Gastrocnemius medialis (tissue), 4 donors: ENCODE measurements around the gene ACIN1. TPM values are rescaled to one million over a fixed set of nuclear protein-coding genes. Genes with fewer than 3 reads are reported as not detected.

Experiments
- ATAC-seq, 2 donors: fragments of 150-250 bp; one replicate each; pipeline ENCODE4 v1.9.1; 2016
- DNase-seq, 2 donors: peaks; one replicate each; pipeline ENCODE4 v3.0.0-alpha.2; 2019
- H3K27ac ChIP-seq, 4 donors: fragments of 200-600 bp; sonication (generic); 1 replicate in 1 of 4; 2 replicates in 3 of 4; pipeline ENCODE4 v1.5.1; 2016 to 2018; ENCODE audit warnings: mild to moderate bottlenecking in 2 of 4, moderate library complexity in 1 of 4
- H3K27me3 ChIP-seq, 3 donors: fragments of 200-600 bp; sonication (generic) in 2 of 3; 1 replicate in 1 of 3; 2 replicates in 2 of 3; pipeline versions ENCODE4 v1.5.1 to v1.6.0; 2016 to 2019; ENCODE audit warnings: mild to moderate bottlenecking in 1 of 3, moderate library complexity in 1 of 3
- H3K36me3 ChIP-seq, 2 donors: fragments of 200-600 bp; sonication (generic) in 1 of 2; one replicate each; pipeline ENCODE4 v1.5.1; 2017 to 2018
- H3K4me1 ChIP-seq, 2 donors: fragments of 200-600 bp; sonication (generic) in 1 of 2; one replicate each; pipeline ENCODE4 v1.5.1; 2016 to 2017; ENCODE audit warnings: mild to moderate bottlenecking in 2 of 2
- H3K4me3 ChIP-seq, 4 donors: fragments of 200-600 bp; sonication (generic) in 3 of 4; 1 replicate in 1 of 4; 2 replicates in 3 of 4; pipeline ENCODE4 v1.5.1; 2016 to 2019; ENCODE audit warnings: mild to moderate bottlenecking in 2 of 4
- H3K9me3 ChIP-seq, 3 donors: fragments of 200-600 bp; sonication (generic) in 2 of 3; 1 replicate in 1 of 3; 2 replicates in 2 of 3; pipeline ENCODE4 v1.5.1; 2016 to 2019
- POLR2A ChIP-seq, 2 donors: fragments of 450-650 bp; IDR thresholded peaks; one replicate each; pipeline ENCODE4 v1.6.1; 2017; ENCODE audit warnings: antibody characterized with exemption in 2 of 2, mild to moderate bottlenecking in 2 of 2, moderate library complexity in 2 of 2
- in situ Hi-C, 4 donors: fragments of 200-750 bp; cut with MboI; loops; one replicate each; pipeline versions ENCODE4 v1.15.0 to v1.8.0; 2017; ENCODE audit warnings: low sequenced_read_pairs in 4 of 4
- intact Hi-C: fragments of 100-400 bp; cut with DNase I; formaldehyde crosslinking; loops from one replicate; pipeline ENCODE4 v1.15.1; 2023; ENCODE audit warnings: low total_unique reads
- total RNA-seq, 4 donors: library from RNA; depleted of rRNA; stranded (reverse); fragments of >200 nt; gene quantifications; one replicate each; pipeline versions ENCODE4 v1.1.0 to v1.2.3, GENCODE V29; 2016
- TF ChIP-seq, protein P1 (sequence below), 5 experiments: fragments of 450-650 bp in 3 of 5; fragments of 200-600 bp in 2 of 5; sonication (generic) in 2 of 5; IDR thresholded peaks in 4 of 5; conservative IDR thresholded peaks in 1 of 5; 1 replicate in 4 of 5; 2 replicates in 1 of 5; pipeline ENCODE4 v1.5.1; 2016 to 2019; ENCODE audit warnings: antibody characterized with exemption in 5 of 5, mild to moderate bottlenecking in 3 of 5, moderate library complexity in 3 of 5

ACIN1 gene
- total RNA-seq, 4 donors from 2014 or later, result 61.9 to 74.8 (median 70.6) TPM

DNA sequence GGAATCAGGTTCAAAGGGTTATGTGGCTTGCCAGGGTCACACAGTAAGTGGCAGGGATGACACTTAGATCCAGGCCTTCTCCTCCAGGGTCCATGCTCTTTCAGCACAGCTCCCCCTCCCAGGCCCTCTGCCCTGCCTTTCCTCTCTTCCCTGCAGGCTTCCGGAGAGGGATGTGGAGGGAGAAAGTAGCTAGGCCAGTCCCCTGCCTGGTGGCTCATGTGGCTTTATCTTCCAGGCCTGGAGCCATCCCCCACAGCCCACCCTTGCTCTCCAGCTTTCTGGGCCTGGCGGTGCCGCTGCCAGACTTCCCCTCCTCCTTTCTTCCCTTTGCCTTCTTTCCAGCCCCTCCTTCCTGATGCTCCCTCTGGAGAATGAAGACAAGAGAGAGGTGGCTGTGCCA, 51.2 kb downstream of the ACIN1 start:
- H3K4me1 ChIP-seq, result no peaks in the 10 kb centered on the region
- intact Hi-C loops (no loop called here), in situ Hi-C loops (no loop called here)
- DNase-seq, result no peak
- no peaks in the 10 kb centered on the region for H3K36me3 ChIP-seq
- no peak for ATAC-seq
- H3K4me3 ChIP-seq, result no peak overlapping the region
- no peak for TF ChIP-seq POLR2A (IDR thresholded peaks at IDR 0.05)
- TF ChIP-seq, protein P1, sequence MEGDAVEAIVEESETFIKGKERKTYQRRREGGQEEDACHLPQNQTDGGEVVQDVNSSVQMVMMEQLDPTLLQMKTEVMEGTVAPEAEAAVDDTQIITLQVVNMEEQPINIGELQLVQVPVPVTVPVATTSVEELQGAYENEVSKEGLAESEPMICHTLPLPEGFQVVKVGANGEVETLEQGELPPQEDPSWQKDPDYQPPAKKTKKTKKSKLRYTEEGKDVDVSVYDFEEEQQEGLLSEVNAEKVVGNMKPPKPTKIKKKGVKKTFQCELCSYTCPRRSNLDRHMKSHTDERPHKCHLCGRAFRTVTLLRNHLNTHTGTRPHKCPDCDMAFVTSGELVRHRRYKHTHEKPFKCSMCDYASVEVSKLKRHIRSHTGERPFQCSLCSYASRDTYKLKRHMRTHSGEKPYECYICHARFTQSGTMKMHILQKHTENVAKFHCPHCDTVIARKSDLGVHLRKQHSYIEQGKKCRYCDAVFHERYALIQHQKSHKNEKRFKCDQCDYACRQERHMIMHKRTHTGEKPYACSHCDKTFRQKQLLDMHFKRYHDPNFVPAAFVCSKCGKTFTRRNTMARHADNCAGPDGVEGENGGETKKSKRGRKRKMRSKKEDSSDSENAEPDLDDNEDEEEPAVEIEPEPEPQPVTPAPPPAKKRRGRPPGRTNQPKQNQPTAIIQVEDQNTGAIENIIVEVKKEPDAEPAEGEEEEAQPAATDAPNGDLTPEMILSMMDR (IDR thresholded peaks at IDR 0.05 in 4 of 5, conservative IDR thresholded peaks at IDR 0.05 in 1 of 5), result no peak
- H3K27ac ChIP-seq, result no peak overlapping the region
- no peaks in the 10 kb centered on the region for H3K27me3 ChIP-seq
- no peaks in the 10 kb centered on the region for H3K9me3 ChIP-seq

DNA sequence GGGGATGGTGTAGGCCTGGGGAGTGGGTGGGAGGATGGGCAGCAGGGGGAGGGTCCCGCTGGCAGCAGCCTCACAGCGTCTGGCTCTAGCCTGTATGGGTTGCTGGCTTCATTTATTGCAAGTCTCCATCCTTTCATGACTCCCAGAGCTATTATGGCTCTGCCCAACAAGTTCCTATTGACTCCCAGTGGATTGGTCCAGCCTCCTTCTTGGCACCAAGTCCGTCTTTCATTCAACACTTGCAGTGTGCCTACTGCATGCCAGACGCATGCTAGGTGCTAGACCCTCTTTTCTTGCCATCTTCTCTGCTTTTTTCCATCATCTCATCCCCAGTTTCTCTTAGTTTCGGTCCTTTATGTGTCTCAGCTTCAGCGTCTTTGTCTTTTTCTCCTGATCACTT, 51.8 kb downstream of the ACIN1 start:
- ATAC-seq (no peak), DNase-seq (no peak)
- H3K4me3 ChIP-seq, result no peak overlapping the region
- in situ Hi-C loops (no loop called here), intact Hi-C loops (no loop called here)
- H3K36me3 ChIP-seq, result no peaks in the 10 kb centered on the region
- no peaks in the 10 kb centered on the region for H3K27me3 ChIP-seq
- no peak for TF ChIP-seq POLR2A (IDR thresholded peaks at IDR 0.05)
- TF ChIP-seq, protein P1 (IDR thresholded peaks at IDR 0.05 in 4 of 5, conservative IDR thresholded peaks at IDR 0.05 in 1 of 5), result no peak
- no peak overlapping the region for H3K27ac ChIP-seq
- H3K4me1 ChIP-seq, result no peaks in the 10 kb centered on the region
- H3K9me3 ChIP-seq, result no peaks in the 10 kb centered on the region

DNA sequence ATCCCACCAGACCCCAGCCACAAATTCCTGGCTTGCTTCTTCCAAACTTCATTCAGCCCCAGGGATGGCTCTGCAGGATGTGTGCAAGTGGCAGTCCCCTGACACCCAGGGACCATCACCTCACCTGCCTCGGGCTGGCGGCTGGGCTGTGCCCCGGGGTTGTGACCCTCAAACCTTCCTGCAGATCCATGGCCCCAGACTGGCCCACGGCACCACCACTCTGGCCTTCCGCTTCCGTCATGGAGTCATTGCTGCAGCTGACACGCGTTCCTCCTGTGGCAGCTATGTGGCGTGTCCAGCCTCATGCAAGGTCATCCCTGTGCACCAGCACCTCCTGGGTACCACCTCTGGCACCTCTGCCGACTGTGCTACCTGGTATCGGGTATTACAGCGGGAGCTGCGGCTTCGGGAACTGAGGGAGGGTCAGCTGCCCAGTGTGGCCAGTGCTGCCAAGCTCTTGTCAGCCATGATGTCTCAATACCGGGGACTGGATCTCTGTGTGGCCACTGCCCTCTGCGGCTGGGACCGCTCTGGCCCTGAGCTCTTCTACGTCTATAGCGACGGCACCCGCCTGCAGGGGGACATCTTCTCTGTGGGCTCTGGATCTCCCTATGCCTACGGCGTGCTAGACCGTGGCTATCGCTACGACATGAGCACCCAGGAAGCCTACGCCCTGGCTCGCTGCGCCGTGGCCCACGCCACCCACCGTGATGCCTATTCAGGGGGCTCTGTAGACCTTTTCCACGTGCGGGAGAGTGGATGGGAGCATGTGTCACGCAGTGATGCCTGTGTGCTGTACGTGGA, 52.6 kb downstream of the ACIN1 start, which contains the start of gene PSMB11:
TSS of gene PSMB11 (plus strand) at position 51 of the 804 bp plus-strand sequence. CDS start at position 65, 14 bp downstream.
- no peaks in the 10 kb centered on the region for H3K36me3 ChIP-seq
- no peak within 1 kb of the TSS for H3K27ac ChIP-seq
- intact Hi-C loops (no loop called here), in situ Hi-C loops (no loop called here)
- no peaks in the 10 kb centered on the region for H3K9me3 ChIP-seq
- H3K4me3 ChIP-seq, result no peak within 1 kb of the TSS
- no peaks in the 10 kb centered on the region for H3K4me1 ChIP-seq
- no peak for ATAC-seq
- H3K27me3 ChIP-seq, result no peaks in the 10 kb centered on the region
- no peak for DNase-seq
- no peak for TF ChIP-seq POLR2A (IDR thresholded peaks at IDR 0.05)
- TF ChIP-seq, protein P1 (IDR thresholded peaks at IDR 0.05 in 4 of 5, conservative IDR thresholded peaks at IDR 0.05 in 1 of 5), result no peak

DNA sequence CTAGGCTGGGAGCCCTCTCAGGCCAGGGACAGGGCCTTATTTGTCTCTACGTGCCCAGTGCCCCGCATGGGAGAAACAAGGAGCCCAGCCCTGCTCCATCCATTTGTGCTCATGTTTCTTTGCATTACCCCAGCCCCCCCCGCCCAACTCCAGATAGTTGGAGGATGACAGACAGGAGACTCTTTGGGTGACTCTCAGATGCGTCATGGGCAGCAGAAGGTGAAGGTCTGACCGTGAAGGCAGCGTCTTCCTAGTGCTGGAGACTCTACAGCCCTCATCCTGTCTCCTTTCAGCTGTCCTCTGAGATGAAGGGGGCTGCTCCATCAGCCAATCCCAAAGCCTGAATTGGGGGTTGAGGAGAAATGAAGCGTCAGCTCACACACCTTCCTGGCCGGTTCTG, 53.2 kb downstream of the ACIN1 start:
- TF ChIP-seq, protein P1 (IDR thresholded peaks at IDR 0.05 in 4 of 5, conservative IDR thresholded peaks at IDR 0.05 in 1 of 5), result no peak
- no peak for TF ChIP-seq POLR2A (IDR thresholded peaks at IDR 0.05)
- no peak overlapping the region for H3K27ac ChIP-seq
- no peak for DNase-seq
- in situ Hi-C loops (no loop called here), intact Hi-C loops (no loop called here)
- no peak overlapping the region for H3K4me3 ChIP-seq
- no peaks in the 10 kb centered on the region for H3K9me3 ChIP-seq
- no peaks in the 10 kb centered on the region for H3K4me1 ChIP-seq
- no peaks in the 10 kb centered on the region for H3K27me3 ChIP-seq
- no peaks in the 10 kb centered on the region for H3K36me3 ChIP-seq
- ATAC-seq, result no peak
